Spleen (tissue), 11 donors: Measurements from ENCODE around the gene MSMP. TPM values are rescaled to one million over a fixed set of nuclear protein-coding genes. Genes with fewer than 3 reads are reported as not detected.

Experiments used
- DNase-seq: peaks from one replicate; pipeline ENCODE4 v3.0.0-alpha.2; 2020
- H3K27ac ChIP-seq, 8 donors: fragments of 200-600 bp; sonication (generic) in 7 of 8; 1 replicate in 4 of 8; 2 replicates in 4 of 8; pipeline versions ENCODE4 v1.5.0 to v1.8.0; 2016 to 2021; ENCODE audit warnings: inconsistent platforms in 4 of 8, mild to moderate bottlenecking in 4 of 8, moderate library complexity in 1 of 8
- H3K27me3 ChIP-seq, 7 donors: fragments of 200-600 bp; sonication (generic) in 6 of 7; replicated peaks in 1 of 7; 1 replicate in 4 of 7; 2 replicates in 3 of 7; pipeline versions ENCODE4 v1.5.0 to v1.8.0; 2016 to 2021; ENCODE audit warnings: inconsistent platforms in 3 of 7, mild to moderate bottlenecking in 1 of 7
- H3K36me3 ChIP-seq, 6 donors: fragments of 200-600 bp; sonication (generic) in 5 of 6; 1 replicate in 4 of 6; 2 replicates in 2 of 6; pipeline versions ENCODE4 v1.5.0 to v1.8.0; 2016 to 2021; ENCODE audit warnings: inconsistent platforms in 2 of 6
- H3K4me1 ChIP-seq, 6 donors: fragments of 200-600 bp; sonication (generic) in 5 of 6; 1 replicate in 3 of 6; 2 replicates in 3 of 6; pipeline versions ENCODE4 v1.5.0 to v1.8.0; 2016 to 2021; ENCODE audit warnings: inconsistent platforms in 3 of 6
- H3K4me3 ChIP-seq, 8 donors: fragments of 200-600 bp; sonication (generic) in 7 of 8; 1 replicate in 4 of 8; 2 replicates in 4 of 8; pipeline versions ENCODE4 v1.5.0 to v1.8.0; 2016 to 2021; ENCODE audit warnings: inconsistent platforms in 4 of 8, mild to moderate bottlenecking in 4 of 8, moderate library complexity in 2 of 8
- H3K9me3 ChIP-seq, 8 donors: fragments of 200-600 bp; sonication (generic) in 7 of 8; 1 replicate in 4 of 8; 2 replicates in 4 of 8; pipeline versions ENCODE4 v1.5.0 to v1.8.0; 2016 to 2021; ENCODE audit warnings: inconsistent platforms in 4 of 8
- CTCF ChIP-seq, 11 experiments: fragments of 200-600 bp in 7 of 11; fragments of 450-650 bp in 4 of 11; sonication (generic) in 4 of 11; IDR thresholded peaks in 8 of 11; conservative IDR thresholded peaks in 3 of 11; 1 replicate in 7 of 11; 2 replicates in 4 of 11; pipeline versions ENCODE4 v1.4.0 to v1.8.0; 2016 to 2021; ENCODE audit warnings: antibody characterized with exemption in 11 of 11, inconsistent platforms in 4 of 11, mild to moderate bottlenecking in 1 of 11
- POLR2A ChIP-seq, 3 donors: fragments of 450-650 bp; IDR thresholded peaks; one replicate each; pipeline ENCODE4 v1.5.1; 2017; ENCODE audit warnings: antibody characterized with exemption in 3 of 3, mild to moderate bottlenecking in 1 of 3
- POLR2AphosphoS5 ChIP-seq, 3 donors: sonication (generic); formaldehyde crosslinking; IDR thresholded peaks; one replicate each; pipeline ENCODE4 v1.5.1; 2017; ENCODE audit warnings: antibody characterized with exemption in 3 of 3
- WGBS, 5 donors: extraction: QIAGEN DNeasy Blood & Tissue Kit in 3 of 5; methylation state at CpG; one replicate each; pipeline versions ENCODE4 v1.1.5 to v1.1.7; 2013 to 2018; 5-methylcytosine and 5-hydroxymethylcytosine counted together
- intact Hi-C: fragments of 100-400 bp; cut with DNase I; formaldehyde crosslinking; loops from one replicate; pipeline ENCODE4 v1.15.0; 2023; ENCODE audit warnings: low total_unique reads
- polyA plus RNA-seq, 3 donors: library from polyadenylated mRNA; stranded (reverse); fragments of 200-250 nt; gene quantifications; one replicate each; pipeline ENCODE4 v1.2.1, GENCODE V29; 2013
- total RNA-seq, 7 donors: library from RNA; depleted of rRNA in 3 of 7; stranded (reverse); fragments of >200 nt in 3 of 7; fragmentation: NEBNext Ultra II Directional in 4 of 7; extraction: Animal tissue kit (Norgen Biotek cat#: 25700) in 4 of 7; gene quantifications; one replicate each; pipeline versions ENCODE4 v1.1.0 to v1.2.1, GENCODE V29; 2016 to 2021
- donor health status: healthy with polysubstance abuse.
- donor health status: DM: no; HTN: no; CAD: no; lungs with moderate emphysema.
- donor health status: DM: no; HTN: no; CAD: no.
- donor health status: Bipolar disorder and iron deficiency.
- donor health status: healthy.
- donor health status: DM: no; HTN: no; CAD: no.
- donor health status: DM: yes; HTN: yes; CAD: no.

MSMP gene
- total and polyA plus RNA-seq, 10 donors, result 0.58 to 1.6 (median 0.63) TPM; not detected in 7

- peaks cover 6 to 57% (median 30%) of the 10 kb centered on the region in 6 donors for H3K4me1 ChIP-seq
- no peak for DNase-seq
- 69 to 86% (median 82%) methylated on average over 4 to 7 of the region's 7 CpGs for WGBS, 5 donors
- TF ChIP-seq CTCF (IDR thresholded peaks at IDR 0.05 in 8 of 11, conservative IDR thresholded peaks at IDR 0.05 in 3 of 11) (no peak), POLR2AphosphoS5 (IDR thresholded peaks at IDR 0.05) (peak in 1 of 3 donors; percentile 53)
- no peaks in the 10 kb centered on the region for H3K9me3 ChIP-seq
- intact Hi-C loops, result loop anchor here (10.0 kb wide), 1 partner anchor 132 kb away; the partner anchor contains the start of gene TESK1
- H3K36me3 ChIP-seq, result peaks cover 8 to 82% (median 68%) of the 10 kb centered on the region in 6 donors
- H3K27ac ChIP-seq, result peak overlapping the region in 2 of 8 donors; percentile 35 to 58
- H3K4me3 ChIP-seq, result no peak overlapping the region
- H3K27me3 ChIP-seq, result no peaks in the 10 kb centered on the region
Observed at GRCh38 chr9:35737143-35737542, 16.9 kb downstream of the MSMP start.

- peak; percentile 87 for DNase-seq
- H3K27ac ChIP-seq, result peak overlapping the region in 4 of 8 donors; percentile 10 to 58 (median 44)
Observed at GRCh38 chr9:35736201-35736633, 17.9 kb downstream of the MSMP start.

GRCh38 chr9:35734096-35734495 lies 20.0 kb downstream of the MSMP start:
- Histone ChIP-seq H3K4me1 (peaks cover 29 to 77% (median 53%) of the 10 kb centered on the region in 6 donors), H3K9me3 (no peaks in the 10 kb centered on the region), H3K4me3 (peak overlapping the region in 1 of 8 donors; percentile 90), H3K27me3 (no peaks in the 10 kb centered on the region), H3K27ac (peak overlapping the region in 3 of 8 donors; percentile 98 to 100 (median 99)), H3K36me3 (peaks cover 8 to 57% (median 43%) of the 10 kb centered on the region in 6 donors)
- DNase-seq, result no peak
- 88 to 98% (median 94%) methylated on average over 3 of the region's 3 CpGs for whole genome bisulfite sequencing, 5 donors
- intact Hi-C loops, result loop anchor here (5.0 to 10.0 kb wide), 2 partner anchors 77 to 129 kb away; partner anchors contain the start of genes CCDC107, RMRP and TESK1
- no peak for TF ChIP-seq POLR2A (IDR thresholded peaks at IDR 0.05)
- no peak for TF ChIP-seq CTCF (IDR thresholded peaks at IDR 0.05 in 8 of 11, conservative IDR thresholded peaks at IDR 0.05 in 3 of 11)
- no peak for TF ChIP-seq POLR2AphosphoS5 (IDR thresholded peaks at IDR 0.05)

More at GRCh38 chr9:35736201-35736633, 17.9 kb downstream of the MSMP start:
- Histone ChIP-seq H3K36me3 (peaks cover 8 to 73% (median 63%) of the 10 kb centered on the region in 6 donors), H3K9me3 (no peaks in the 10 kb centered on the region), H3K4me1 (peaks cover 8 to 56% (median 32%) of the 10 kb centered on the region in 6 donors), H3K27me3 (no peaks in the 10 kb centered on the region), H3K4me3 (no peak overlapping the region)
- peak; percentile 63 to 91 (median 78) for TF ChIP-seq CTCF (IDR thresholded peaks at IDR 0.05 in 8 of 11, conservative IDR thresholded peaks at IDR 0.05 in 3 of 11)
- no peak for TF ChIP-seq POLR2A (IDR thresholded peaks at IDR 0.05)
- TF ChIP-seq POLR2AphosphoS5 (IDR thresholded peaks at IDR 0.05), result peak; percentile 48 to 77 (median 51)
- WGBS, 5 donors, result 51 to 55% (median 54%) methylated on average over 5 of the region's 5 CpGs
- intact Hi-C loops, result loop anchor here (10.0 kb wide), 1 partner anchor 131 kb away; the partner anchor contains the start of gene TESK1

GRCh38 chr9:35732800-35733541 lies 21.1 kb downstream of the MSMP start:
- TF ChIP-seq POLR2AphosphoS5 (IDR thresholded peaks at IDR 0.05) (no peak), CTCF (IDR thresholded peaks at IDR 0.05 in 8 of 11, conservative IDR thresholded peaks at IDR 0.05 in 3 of 11) (no peak), POLR2A (IDR thresholded peaks at IDR 0.05) (no peak)
- DNase-seq, result no peak
- Histone ChIP-seq H3K9me3 (no peaks in the 10 kb centered on the region), H3K4me1 (peaks cover 40 to 88% (median 65%) of the 10 kb centered on the region in 6 donors), H3K4me3 (peak overlapping the region; percentile 66 to 90 (median 76)), H3K27ac (peak overlapping the region; percentile 94 to 100 (median 98)), H3K27me3 (no peaks in the 10 kb centered on the region), H3K36me3 (peaks cover 8 to 48% (median 31%) of the 10 kb centered on the region in 6 donors)
- WGBS, 5 donors, result 1 to 2% (median 1%) methylated on average over 14 of the region's 14 CpGs
- intact Hi-C loops, result loop anchor here (5.0 to 10.0 kb wide), 2 partner anchors 76 to 128 kb away; partner anchors contain the start of genes CCDC107, RMRP and TESK1
